ENCODE measurements around the gene ACSF3. TPM values are rescaled to one million over a fixed set of nuclear protein-coding genes. Genes with fewer than 3 reads are reported as not detected.

Gene ACSF3
- total RNA-seq, 2 donors from 2014 or later: 33.1 to 59.9 TPM

- Mint-ChIP-seq H3K27ac (peak overlapping the region; percentile 100), H3K9me3 (no peaks in the 10 kb centered on the region), H3K36me3 (peaks cover 31 to 40% of the 10 kb centered on the region in 2 donors)
- DNase-seq (ENCODE audit: low spot score in 2 of 2) (peak; percentile 66 to 80), ATAC-seq (peak; percentile 78 to 88)
Observed at GRCh38 chr16:89096768-89097391, 3.2 kb downstream of the ACSF3 start.

- Mint-ChIP-seq H3K9me3 (no peaks in the 10 kb centered on the region), H3K27ac (peak overlapping the region; percentile 100), H3K36me3 (peaks cover 36 to 45% of the 10 kb centered on the region in 2 donors)
- DNase-seq (ENCODE audit: low spot score in 2 of 2): no peak
- ATAC-seq: no peak
Observed at GRCh38 chr16:89097392-89097772, 3.7 kb downstream of the ACSF3 start.

GRCh38 chr16:89098767-89099430 is 5.2 kb downstream of the ACSF3 start:
- Mint-ChIP-seq H3K27ac (peak overlapping the region; percentile 81 to 100), H3K36me3 (peaks cover 49 to 56% of the 10 kb centered on the region in 2 donors), H3K9me3 (no peaks in the 10 kb centered on the region)
- DNase-seq (ENCODE audit: low spot score in 2 of 2) (no peak), ATAC-seq (no peak)

GRCh38 chr16:89099905-89100304 is 6.3 kb downstream of the ACSF3 start:
- ATAC-seq: peak in 1 of 2 donors; percentile 13
- no peak for DNase-seq (ENCODE audit: low spot score in 2 of 2)
- Mint-ChIP-seq H3K9me3 (no peaks in the 10 kb centered on the region), H3K36me3 (peaks cover 42 to 47% of the 10 kb centered on the region in 2 donors), H3K27ac (peak overlapping the region in 1 of 2 donors; percentile 100)

GRCh38 chr16:89100601-89101302 is 7.1 kb downstream of the ACSF3 start:
- peak overlapping the region in 1 of 2 donors; percentile 100 for H3K27ac Mint-ChIP-seq
- peaks cover 42 to 45% of the 10 kb centered on the region in 2 donors for H3K36me3 Mint-ChIP-seq
- ATAC-seq (no peak), DNase-seq (ENCODE audit: low spot score in 2 of 2) (no peak)
- H3K9me3 Mint-ChIP-seq: no peaks in the 10 kb centered on the region

- DNase-seq (ENCODE audit: low spot score in 2 of 2) (no peak), ATAC-seq (peak; percentile 10 to 39)
- Mint-ChIP-seq H3K36me3 (peaks cover 42 to 45% of the 10 kb centered on the region in 2 donors), H3K27ac (peak overlapping the region in 1 of 2 donors; percentile 100), H3K9me3 (no peaks in the 10 kb centered on the region)
Observed at GRCh38 chr16:89101303-89102040, 7.8 kb downstream of the ACSF3 start.

GRCh38 chr16:89102041-89102471 is 8.4 kb downstream of the ACSF3 start:
- Mint-ChIP-seq H3K9me3 (no peaks in the 10 kb centered on the region), H3K27ac (peak overlapping the region; percentile 44 to 100), H3K36me3 (peaks cover 41 to 42% of the 10 kb centered on the region in 2 donors)
- ATAC-seq: peak in 1 of 2 donors; percentile 2
- DNase-seq (ENCODE audit: low spot score in 2 of 2): no peak

GRCh38 chr16:89102481-89103073 is 8.9 kb downstream of the ACSF3 start:
- Mint-ChIP-seq H3K36me3 (peaks cover 45 to 46% of the 10 kb centered on the region in 2 donors), H3K9me3 (no peaks in the 10 kb centered on the region), H3K27ac (peak overlapping the region; percentile 65 to 100)
- no peak for ATAC-seq
- DNase-seq (ENCODE audit: low spot score in 2 of 2): no peak

GRCh38 chr16:89103156-89103555 is 9.5 kb downstream of the ACSF3 start:
- Mint-ChIP-seq H3K9me3 (no peaks in the 10 kb centered on the region), H3K27ac (peak overlapping the region; percentile 65 to 100), H3K36me3 (peaks cover 41 to 48% of the 10 kb centered on the region in 2 donors)
- ATAC-seq (no peak), DNase-seq (ENCODE audit: low spot score in 2 of 2) (no peak)

- no peak for DNase-seq (ENCODE audit: low spot score in 2 of 2)
- Mint-ChIP-seq H3K36me3 (peaks cover 36 to 51% of the 10 kb centered on the region in 2 donors), H3K9me3 (no peaks in the 10 kb centered on the region), H3K27ac (peak overlapping the region in 1 of 2 donors; percentile 100)
- ATAC-seq: no peak
Observed at GRCh38 chr16:89103781-89104180, 10.1 kb downstream of the ACSF3 start.

GRCh38 chr16:89104303-89104702 is 10.7 kb downstream of the ACSF3 start:
- H3K27ac Mint-ChIP-seq: peak overlapping the region in 1 of 2 donors; percentile 40
- ATAC-seq (no peak), DNase-seq (ENCODE audit: low spot score in 2 of 2) (no peak)
- peaks cover 34 to 47% of the 10 kb centered on the region in 2 donors for H3K36me3 Mint-ChIP-seq
- H3K9me3 Mint-ChIP-seq: no peaks in the 10 kb centered on the region

- ATAC-seq: no peak
- Mint-ChIP-seq H3K36me3 (peaks cover 31 to 44% of the 10 kb centered on the region in 2 donors), H3K9me3 (no peaks in the 10 kb centered on the region), H3K27ac (peak overlapping the region in 1 of 2 donors; percentile 40)
- DNase-seq (ENCODE audit: low spot score in 2 of 2): no peak
Observed at GRCh38 chr16:89104930-89105571, 11.4 kb downstream of the ACSF3 start.

GRCh38 chr16:89105599-89106151 is 12.0 kb downstream of the ACSF3 start:
- Mint-ChIP-seq H3K36me3 (peaks cover 31 to 39% of the 10 kb centered on the region in 2 donors), H3K27ac (peak overlapping the region in 1 of 2 donors; percentile 40), H3K9me3 (no peaks in the 10 kb centered on the region)
- ATAC-seq (no peak), DNase-seq (ENCODE audit: low spot score in 2 of 2) (no peak)

- no peak for ATAC-seq
- no peak for DNase-seq (ENCODE audit: low spot score in 2 of 2)
- Mint-ChIP-seq H3K9me3 (no peaks in the 10 kb centered on the region), H3K36me3 (peaks cover 23 to 34% of the 10 kb centered on the region in 2 donors), H3K27ac (no peak overlapping the region)
Observed at GRCh38 chr16:89106533-89107202, 13.0 kb downstream of the ACSF3 start.

GRCh38 chr16:89107203-89107582 is 13.5 kb downstream of the ACSF3 start:
- Mint-ChIP-seq H3K9me3 (no peaks in the 10 kb centered on the region), H3K36me3 (peaks cover 18 to 30% of the 10 kb centered on the region in 2 donors), H3K27ac (no peak overlapping the region)
- ATAC-seq (no peak), DNase-seq (ENCODE audit: low spot score in 2 of 2) (no peak)

Measured in activated naive CD4-positive, alpha-beta T cell treated with anti-CD3 and anti-CD28 coated beads, Interleukin-2, amount 50 U/mL, for 72 hours (primary cell).